SKM-1 (cell line): ENCODE data around the gene ADAT3.
"Not testable (repeated sequence)": the region's sequence is repeated elsewhere in the genome, so short reads cannot be mapped to it uniquely, and the experiment has no call there.

Experiments used
- DNase-seq: peaks from one replicate; lab custom pipeline; 2025; ENCODE audit not compliant: unreplicated experiment; lab: John Stamatoyannopoulos, UW

ADAT3 gene

DNA sequence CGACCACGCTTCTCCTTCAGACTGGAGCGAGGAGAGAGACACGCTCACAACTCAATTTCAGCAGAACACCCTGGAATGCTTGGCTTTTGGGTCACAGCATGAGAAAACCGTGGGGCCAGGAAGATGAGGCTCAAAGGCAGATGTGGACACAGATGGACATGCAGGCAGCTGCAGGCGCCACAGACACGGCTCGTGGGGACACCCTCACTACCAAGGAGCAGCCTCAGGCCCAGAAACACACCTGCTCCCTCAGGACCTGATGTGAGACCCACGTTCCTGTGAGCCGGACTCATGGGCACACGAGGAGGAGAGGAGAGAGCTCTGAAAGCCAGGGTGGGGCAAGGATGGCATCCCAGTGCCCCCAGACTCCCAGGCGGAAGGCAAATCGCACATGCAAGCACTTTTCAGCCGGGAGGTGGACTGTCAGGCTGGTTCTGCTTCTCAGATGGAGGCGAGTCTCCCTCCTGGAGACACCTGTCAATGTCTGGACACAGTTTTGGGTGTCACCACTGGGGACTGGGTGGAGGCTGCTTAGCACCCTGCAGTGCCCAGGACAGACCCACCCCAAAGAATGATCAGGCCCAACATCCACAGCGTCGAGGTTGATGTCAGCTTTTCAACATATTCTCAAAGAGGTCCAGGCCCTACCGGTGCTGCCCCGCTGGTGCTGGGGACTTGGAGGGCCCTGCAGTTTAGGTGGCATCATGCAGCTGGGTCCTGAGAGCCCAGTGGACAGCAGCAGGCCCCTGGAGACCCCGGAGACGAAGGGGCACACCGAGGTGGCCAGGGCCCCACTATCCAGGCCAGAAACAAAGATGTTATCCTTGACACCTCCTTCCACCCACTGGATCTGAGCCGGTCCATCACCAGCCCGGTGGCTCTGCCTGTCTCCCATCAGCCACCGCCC is 22.2 kb upstream of the ADAT3 start:
- DNase-seq: no peak

DNA sequence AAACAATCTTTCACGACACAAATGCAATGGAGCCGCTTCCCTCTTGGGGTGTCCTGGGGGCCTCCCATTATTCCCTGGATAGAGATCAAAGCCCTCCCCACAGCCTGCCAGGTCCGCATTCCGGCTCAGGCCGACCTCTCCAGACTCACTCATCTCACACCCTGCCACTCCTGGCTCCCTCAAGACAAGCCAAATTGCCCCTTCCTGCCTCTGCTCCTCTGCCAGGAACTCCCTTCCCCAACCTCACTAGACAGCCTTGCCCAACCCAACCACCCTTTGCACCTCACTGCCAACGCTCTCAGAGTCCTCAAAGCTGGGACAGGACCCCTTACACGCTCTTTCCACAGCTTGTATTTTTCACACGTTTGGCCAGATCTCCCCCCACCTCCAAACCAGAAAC is 21.4 kb upstream of the ADAT3 start:
- no peak for DNase-seq

DNA sequence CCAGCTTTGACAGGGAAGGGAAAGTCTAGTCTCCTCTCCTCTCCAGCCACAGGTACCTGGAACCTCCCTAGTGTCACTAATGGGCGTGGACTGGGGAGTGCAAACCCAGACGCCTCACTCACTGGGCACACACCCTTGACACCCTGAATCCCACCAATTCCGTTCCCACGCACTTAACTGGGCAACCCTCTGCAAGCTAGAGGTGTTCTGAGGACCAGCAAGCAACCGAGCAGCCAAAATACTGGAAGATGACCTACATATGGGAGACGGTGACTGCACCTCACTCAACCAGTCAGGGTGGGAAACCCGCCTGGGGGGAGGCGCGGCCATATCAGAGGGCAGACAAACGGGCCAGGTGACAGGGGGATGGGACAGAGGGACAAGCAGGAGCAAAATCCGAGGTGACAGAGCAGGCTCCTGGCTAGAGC is 20.9 kb upstream of the ADAT3 start:
- no peak for DNase-seq

DNA sequence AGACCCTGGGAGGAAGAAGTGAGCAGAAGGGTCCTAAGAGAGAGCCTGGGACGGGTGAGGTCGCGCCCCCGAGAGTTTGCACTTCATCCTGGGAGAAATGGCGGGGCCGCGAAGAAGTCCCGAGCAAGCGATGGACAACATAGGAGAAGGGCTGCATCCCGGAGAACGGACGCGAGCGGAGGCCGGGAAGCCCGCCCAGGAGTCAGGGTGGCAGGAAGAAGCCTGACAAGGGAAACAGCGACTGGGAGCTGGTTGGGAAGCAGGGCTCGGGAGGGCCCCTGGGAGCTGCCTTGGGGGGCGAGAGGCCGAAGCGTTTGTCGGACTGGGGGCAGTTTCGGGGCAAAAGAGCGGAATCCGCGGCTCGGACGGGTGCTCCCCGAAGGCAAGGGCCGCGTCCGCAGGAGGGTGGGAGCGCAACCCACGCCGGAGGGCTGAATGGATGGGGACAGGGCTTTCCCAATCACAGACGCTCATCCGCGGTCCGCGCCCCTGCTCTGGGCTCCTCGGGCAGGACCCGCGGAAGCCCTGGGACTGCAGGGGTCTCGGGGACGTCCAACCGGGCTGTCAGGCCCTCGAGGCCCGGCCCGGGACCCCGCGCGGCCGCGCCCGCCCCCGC is 20.4 kb upstream of the ADAT3 start:
- no peak for DNase-seq

DNA sequence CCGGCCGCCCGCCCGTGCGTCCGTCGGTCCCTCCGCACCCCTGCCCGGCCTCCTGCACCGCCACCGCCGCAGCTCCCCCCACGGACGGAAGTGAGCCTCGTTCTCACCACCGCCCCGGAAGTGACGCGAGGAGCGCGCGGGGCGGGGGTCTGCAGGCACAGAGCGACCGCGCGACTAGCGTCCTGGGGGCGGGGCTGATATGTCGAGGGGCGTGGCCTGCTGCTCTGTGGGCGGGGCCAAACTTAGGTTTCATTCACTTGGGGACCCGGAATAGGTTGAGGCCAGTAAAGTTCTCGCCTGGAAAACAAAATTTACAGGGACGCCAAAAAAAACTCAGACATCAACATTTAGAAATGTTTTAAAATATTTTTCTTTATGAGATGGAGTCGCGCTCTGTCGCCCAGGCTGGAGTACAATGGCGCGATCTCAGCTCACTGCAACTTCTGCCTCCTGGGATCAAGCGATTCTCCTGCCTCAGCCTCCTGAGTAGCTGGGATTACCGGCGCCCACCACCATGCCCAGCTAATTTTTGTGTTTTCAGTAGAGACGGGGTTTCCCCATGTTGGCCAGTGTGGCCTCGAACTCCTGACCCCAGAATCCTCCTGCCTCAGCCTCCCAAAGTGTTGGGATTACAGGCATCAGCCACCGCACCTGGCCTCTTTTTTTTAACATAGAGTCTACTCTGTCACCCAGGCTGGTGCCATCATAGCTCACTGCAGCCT is 19.6 kb upstream of the ADAT3 start, which contains the start of gene ABHD17A:
ABHD17A (minus strand) TSS at position 99 of the 722 bp plus-strand sequence. CDS start 3,930 bp downstream, outside the sequence.
- DNase-seq: peak; percentile 82

DNA sequence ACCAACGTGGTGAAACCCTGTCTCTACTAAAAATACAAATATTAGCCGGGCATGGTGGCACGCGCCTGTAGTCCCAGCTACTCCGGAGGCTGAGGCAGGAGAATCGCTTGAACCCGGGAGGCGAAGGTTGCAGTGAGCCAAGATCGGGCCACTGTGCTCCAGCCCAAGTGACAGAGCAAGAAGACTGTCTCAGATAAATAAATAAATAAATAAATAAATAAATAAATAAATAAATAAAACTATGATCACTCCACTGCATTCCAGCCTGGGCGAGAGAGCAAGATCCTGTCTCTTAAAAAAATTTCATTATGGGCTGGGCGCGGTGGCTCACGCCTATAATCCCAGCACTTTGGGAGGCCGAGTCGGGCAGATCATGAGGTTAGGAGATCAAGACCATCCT is 18.8 kb upstream of the ADAT3 start:
- DNase-seq: not testable (repeated sequence)

DNA sequence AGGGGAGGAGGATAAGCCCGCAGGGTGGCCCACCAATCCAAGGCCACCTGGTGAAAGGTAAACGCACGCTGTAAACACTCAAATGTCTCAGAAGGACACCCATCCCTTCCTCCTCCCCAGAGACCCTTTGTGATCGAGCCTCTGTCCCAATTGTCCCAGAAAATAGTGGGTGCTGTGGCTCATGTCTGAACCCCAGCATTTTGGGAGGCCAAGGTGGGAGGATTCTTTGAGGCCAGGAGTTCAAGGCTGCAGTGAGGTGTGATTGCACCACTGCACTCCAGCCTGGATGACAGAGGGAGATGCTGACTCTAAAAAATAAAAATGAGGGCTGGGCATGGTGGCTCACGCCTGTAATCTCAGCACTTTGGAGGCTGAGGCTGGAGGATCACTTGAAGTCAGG is 16.8 kb upstream of the ADAT3 start:
- DNase-seq: no peak

DNA sequence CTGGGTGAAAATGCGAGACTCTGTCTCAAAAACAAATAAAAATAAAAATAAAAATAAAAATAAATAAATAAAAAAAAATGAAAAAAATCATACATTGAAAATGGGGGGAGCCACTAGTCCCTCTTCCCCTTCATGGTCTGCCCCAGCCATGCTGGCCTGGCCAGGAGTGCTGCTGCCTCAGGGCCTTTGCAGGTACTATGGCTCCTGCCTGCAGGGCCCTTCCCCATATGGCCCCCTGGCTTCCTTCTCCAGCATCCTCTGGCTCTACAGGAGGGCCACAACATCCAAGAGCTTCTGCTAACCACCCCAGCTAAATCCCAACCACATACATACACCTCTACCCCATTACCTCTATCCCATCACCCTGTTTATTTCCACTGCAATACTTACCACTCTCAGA is 15.3 kb upstream of the ADAT3 start:
- DNase-seq: no peak

DNA sequence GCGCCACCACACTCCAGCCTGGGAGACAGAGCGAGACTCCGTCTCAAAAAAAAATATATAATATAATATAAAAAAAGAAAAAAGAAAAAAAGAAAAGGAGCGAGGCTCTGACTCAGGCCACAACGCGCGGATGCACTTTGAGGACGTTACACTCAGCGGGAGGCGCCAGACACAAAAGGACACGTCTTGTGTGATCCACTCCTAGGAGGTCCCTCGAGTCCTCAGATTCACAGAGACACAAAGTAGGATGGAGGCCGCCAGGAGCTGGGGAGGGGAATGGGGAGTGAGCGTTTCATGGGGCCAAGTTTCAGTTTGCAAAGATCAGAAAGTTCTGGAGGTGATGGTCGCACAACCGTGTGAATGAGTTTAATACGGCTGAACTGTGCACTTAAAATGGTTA is 11.4 kb upstream of the ADAT3 start:
- DNase-seq: no peak

DNA sequence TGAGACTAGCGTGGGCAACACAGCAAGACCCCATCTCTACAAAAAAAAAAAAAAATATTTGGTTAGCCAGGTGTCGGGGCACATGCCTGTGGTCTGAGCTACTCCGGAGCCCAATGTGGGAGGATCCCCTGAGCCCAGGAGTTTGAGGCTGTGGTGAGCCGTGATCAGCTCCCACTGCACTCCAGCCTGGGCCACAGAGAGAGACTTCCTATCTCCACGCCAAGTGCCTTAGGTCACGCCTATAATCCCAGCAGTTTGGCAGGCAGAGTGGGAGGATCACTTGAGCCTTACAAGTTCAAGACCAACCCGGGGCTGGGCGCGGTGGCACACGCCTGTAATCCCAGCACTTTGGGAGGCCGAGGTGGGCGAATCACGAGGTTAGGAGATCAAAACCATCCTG is 8.7 kb upstream of the ADAT3 start:
- no peak for DNase-seq

DNA sequence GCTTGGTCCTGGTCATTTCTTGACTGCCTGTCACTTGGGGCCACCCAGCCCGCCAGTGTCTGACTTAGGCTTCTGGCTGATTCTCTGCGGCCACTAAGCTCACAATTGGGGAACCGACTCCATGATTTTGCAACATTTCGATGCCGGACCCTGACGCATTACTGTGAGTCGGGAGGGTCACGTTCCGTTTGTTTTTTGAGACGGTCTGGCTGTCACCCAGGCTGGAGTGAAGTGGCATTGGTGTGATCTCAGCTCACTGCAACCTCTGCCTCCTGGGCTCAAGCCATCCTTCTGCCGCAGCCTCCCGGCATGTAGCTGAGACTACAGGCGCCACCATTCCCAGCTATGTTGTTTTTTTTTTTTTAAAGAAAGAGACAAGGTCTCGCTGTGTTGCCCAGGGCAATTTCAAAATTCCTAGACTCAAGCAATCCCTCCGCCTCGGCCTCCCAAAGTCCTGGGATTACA is 3.2 kb upstream of the ADAT3 start:
- DNase-seq: peak; percentile 38

DNA sequence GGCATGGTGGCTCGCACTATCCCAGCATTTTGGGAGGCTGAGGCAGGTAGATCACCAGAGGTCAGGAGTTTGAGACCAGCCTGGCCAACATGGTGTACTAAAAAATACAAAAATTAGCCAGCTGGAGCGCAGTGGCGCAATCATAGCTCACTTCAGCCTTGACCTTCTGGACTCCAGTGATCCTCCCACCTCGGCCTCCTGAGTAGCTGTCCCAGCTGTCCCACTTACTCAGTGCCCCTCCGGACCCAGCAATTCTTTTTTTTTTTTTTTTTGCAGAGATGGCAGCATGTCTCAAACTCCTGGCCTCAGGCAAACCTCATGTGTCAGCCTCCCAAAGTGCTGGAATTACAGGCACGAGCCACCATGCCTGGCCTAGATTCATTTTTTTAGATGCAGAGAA is 2.3 kb upstream of the ADAT3 start:
- no peak for DNase-seq

DNA sequence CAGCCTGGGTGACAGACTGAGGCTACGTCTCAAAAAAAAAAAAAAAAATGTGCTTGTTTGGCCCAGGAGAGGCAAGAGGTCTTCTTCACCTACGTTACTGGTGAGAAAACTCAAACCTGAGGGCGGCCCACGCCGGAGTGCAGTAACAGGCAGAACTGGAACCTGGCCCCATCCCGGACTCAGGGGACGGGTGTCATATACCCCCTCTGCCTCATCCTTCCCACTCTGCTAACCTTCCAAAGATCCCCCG is 414 bp upstream of the ADAT3 start:
- DNase-seq: no peak

DNA sequence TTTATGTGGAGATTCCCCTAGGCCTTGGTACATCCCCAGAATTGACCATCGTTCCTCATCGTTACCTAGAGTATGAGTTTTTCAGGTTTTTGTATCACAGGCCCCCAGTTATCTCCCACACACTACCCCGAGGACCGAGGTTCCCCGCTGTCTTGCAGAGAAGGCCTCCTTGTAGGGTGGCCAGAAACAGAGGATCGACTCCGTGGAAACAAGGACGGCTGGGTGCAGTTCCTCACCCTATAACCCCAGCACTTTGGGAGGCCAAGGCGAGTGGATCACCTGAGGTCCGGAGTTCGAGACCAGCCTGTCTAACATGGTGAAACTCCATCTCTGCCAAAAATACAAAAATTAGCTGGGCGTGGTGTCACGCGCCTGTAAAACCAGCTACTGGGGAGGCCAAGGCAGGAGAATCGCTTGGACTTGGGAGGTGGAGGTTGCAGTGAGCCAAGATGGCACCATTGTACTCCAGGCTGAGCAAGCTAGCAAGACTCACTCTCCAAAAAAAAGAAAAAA is 720 bp downstream of the ADAT3 start:
- no peak for DNase-seq

DNA sequence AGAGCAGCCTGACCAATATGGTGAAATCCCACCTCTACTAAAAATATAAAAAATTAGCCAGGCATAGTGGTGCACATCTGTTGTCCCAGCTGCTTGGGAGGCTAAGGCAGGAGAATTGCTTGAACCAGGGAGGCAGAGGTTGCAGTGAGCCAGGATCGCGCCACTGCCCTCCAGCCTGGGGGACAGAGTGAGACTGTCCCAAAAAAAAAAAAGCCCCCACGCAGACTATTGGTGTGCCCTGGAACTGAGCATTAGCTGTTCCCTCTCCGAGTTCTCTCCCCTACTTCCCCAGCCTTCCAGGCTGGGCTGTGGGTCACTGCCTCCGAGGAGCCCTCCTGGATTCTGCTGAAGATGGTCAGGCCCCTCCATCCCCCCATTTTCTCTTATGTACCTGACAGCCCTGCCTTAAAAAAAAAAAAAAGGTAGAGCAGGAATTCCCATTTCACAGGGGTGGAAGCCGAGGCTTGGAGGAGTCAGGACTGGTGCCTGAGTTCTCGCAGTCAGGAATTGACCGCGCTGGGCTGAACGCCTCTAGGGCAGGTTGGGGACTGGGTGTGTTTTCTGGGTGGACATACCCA is 1.9 kb downstream of the ADAT3 start:
- no peak for DNase-seq

DNA sequence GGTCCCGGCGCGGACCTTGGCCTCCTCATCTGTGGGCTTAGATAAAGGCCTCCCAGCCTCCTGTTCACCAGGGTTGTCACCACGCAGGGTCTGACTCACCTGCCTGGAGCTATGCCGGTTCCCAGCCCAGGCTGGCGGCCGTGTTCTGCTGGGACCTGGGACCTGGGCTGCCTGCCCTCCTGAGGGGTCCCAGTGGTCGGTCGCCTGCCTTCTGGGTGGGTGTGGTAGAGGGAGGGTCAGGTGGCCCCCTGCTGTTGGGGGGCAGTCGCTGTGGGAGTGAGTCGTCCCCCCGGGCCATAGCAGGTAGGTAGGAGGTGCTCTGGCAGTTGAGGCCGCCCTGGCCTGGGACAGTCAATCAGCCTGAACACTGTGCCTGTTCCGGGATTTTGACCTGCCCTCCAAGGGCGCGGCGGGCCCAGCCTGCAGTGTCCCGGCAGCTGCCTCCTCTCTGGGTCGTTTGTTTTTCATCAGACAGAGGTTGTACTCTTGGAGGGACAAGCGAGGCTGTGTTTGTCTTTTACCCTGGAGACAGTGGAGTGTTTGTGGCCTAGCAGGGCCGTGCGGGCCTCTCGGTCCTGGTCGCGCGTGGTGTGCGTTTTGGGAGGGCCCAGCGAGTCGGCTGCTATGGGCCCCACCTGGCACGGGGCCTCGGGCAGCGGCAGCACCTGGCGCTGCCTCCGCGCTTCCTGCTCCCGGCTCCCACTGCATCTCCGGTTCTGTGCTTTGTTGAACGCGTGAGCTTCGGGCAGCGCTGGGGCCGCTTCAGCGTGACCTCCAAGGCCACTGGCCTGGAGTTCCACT is 2.6 kb downstream of the ADAT3 start:
- DNase-seq: no peak

DNA sequence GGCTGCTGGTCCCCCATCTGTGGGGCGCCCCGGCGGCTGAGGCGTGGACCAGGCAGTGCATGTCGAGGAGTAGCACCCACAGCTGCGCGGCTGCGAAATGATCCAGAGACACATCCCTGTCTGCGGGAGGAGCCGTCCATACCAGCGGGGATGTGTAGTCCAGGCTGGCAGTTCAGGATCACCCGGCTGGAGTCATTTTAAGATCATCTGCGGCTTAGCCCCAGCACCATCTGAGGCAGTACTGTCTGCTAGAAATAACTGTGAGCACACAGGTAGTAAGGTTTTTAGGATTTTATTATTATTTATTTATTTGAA is 3.1 kb downstream of the ADAT3 start:
- no peak for DNase-seq

DNA sequence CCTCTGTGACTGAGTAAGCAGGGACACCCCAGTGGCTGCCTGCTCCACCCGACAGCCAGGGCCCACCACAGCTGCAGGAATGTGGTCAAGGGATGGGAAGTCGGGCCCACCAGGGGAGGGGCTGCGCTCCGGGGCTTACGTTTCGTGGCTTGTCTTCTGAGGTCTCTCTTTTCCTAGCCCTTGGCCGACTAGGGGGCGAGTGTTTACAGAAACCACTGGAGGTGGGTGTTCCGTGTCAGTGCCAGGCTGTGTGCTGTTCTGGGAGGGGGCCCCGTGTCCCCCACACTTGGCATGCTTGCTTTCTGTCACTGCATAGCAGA is 4.5 kb downstream of the ADAT3 start:
- DNase-seq: no peak

DNA sequence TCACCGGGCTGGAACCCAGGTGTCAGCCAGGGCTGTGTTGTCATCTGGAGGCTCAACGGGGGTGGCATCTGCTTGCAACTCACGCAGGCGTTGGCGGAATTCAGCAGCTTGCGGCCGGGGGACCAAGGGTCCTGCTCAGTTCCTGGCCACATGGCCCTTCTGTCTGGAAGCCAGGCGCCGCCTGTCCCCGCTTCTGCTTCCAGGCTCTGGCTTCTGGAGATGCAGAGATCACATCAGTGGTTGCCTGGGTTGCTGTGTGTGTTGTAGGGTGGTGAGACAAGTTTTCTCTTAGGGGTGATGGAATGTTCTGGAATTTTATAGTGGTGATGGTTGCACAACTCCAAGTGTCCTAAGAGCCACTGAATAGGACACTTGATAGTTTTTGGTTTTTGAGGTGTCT is 5.0 kb downstream of the ADAT3 start:
- DNase-seq: no peak

DNA sequence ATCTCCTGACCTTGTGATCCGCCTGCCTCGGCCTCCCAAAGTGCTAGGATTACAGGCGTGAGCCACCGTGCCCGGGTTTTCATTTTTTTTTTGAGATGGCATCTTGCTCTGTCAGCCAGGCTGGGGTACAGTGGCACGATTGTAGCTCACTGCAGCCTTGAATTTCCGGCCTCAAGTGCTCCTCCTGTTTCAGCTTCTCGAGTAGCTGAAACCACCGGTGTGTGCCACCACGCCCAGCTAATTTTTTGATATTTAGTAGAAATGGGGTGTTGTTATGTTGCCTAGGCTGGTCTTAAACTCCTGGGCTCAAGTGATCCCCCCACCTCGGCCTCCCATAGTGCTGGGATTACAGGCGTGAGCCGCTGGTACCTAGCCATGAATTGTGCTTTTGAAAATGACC is 5.9 kb downstream of the ADAT3 start:
- DNase-seq: no peak

DNA sequence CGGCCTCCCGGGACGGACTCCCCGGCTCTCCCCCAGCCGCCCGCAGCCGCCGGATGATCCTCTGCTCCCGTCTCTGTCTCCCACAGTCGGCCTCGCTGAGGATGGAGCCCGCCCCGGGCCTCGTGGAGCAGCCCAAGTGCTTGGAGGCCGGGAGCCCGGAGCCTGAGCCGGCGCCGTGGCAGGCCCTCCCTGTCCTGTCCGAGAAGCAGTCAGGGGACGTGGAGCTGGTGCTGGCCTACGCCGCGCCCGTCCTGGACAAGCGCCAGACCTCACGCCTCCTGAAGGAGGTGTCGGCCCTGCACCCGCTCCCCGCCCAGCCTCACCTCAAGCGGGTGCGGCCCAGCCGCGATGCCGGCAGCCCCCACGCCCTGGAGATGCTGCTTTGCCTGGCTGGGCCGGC is 6.8 kb downstream of the ADAT3 start:
- no peak for DNase-seq
